CD4-positive, alpha-beta T cell treated with Interleukin-15 for 1 hour (primary cell): ENCODE data around the gene DLL1.

Source experiments
- DNase-seq: peaks from one replicate; pipeline ENCODE4 v3.0.0-alpha.2; 2020

The DLL1 gene

DNA sequence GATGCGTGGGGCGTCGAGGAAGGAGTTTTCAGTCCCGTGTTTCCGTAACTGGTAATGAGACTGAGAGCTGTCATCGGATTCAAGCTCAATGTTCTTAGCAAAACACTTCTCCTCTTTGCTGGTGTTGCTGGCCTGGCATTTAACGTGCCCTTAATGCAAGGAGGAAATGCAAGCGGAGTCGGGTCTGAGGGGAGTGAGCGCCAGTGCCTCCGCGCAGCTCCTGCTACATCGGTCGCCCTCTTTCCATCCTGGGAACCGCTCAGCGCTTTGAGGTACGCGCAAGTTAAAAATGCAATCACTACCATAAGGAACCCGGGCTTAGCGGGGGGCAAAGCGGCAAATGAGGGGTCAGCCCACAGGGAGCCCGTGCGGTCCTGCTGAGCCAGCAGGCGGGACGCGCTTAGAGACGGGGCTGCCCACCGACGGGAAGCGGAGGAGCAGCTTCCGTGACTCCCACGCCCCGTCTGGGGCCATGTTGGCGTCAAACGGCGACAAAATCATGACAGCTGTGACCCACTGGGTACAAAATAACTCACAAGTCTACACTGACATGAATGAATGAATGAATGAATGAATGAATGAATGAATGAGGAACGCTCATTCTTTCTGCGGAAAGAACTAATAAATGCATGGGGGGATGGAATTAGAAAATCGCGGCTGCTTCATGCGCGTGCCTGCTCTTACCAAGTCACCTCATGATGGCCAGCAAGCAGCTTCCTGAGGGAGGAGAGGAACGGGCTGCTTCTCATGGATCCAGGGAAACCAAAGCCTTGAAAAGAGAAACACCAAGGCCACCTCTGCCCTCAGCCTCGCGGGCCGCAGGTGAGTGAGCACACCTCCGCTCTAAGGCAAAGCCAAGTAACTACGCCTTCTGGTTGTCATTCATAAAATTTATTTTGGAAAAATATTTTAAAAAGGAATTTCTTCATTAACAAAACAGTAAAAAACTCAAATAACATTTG, 9.3 kb downstream of the DLL1 start:
- DNase-seq = no peak

DNA sequence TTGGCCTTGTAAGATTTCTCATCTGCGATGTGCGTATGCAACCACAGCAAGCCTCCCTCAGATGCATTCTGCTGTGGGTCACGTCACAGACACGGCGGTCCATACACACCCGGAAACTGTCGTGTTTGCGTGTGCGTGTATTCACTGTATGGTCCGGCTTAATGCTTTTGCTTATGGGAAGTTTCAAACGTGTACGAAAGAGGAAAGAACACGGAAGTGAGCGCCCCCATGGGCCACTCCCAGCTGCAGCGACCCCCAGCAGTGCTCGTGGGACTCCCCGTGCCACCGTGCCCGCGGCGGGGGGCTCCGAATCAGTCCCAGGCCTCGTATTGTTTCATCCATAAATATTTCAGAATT, 10.2 kb downstream of the DLL1 start:
- DNase-seq = no peak

DNA sequence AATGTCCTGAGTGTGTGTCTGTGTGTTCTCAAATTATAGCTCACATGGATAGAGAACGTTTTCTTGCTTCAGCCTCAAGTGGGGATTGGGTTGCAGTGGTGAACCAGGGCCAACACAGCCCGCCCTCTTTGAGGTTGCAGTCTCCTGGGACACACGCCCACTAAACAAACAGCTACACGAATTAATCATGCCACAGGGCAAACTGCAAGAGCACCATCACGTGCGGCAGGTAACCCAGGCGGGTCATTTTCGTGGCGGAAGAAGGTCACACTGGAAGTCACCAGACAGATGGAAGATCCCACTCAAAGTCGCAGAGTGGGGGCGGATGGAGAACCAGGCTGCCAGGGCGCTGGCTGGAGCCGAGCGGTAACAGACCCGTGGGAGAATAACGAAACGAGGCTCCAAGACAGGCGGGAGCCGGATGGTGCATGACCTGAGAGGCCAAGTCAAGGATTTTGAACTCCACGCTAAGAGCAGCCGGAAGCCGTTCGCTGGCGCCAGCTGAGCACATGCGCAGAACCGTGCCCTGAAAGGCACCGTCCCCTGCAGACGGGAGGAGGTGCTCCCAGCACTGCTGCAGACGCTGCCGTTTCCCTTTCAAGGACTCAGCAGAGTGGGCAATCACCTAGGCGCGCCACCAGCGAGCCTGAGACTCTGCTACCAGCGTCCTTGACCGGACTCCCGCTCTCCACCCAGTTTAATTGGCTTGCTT, 10.7 kb downstream of the DLL1 start:
- DNase-seq = peak; percentile 67

DNA sequence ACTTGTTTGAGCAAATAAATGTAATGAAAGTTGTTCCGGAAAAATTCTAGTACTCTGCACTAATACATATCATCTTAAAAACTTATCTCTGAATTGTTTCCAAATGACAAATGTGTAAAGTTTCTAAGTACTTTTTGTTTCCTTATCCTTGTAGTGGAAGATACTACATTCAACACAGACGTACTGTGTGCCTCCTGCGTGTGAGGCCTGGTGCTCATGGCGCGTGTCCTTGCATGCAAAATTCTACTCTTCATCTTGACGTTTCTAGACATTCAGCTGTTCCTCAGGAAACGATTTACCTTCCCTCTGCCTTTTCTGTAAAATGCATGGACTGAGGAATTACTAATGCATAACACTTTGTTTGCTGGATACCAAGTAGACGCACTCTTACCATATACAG, 11.5 kb downstream of the DLL1 start:
- DNase-seq = no peak

DNA sequence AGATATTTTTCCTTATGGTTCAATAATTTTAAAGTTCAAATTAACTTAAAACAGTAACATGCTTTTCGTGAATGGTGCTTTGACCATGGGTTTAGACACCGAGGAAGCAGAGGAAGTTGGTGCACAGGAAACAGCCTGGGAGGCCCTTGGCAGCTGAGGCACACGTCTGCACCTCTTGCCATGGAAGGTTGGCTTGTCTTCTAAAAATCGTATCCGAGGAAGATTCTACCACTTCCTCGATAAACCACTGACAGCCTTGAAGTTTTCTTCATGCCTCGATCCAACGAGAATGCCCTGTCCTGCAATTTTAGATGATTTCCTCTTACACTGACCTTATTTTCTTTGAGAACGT, 12.2 kb downstream of the DLL1 start:
- DNase-seq = no peak

DNA sequence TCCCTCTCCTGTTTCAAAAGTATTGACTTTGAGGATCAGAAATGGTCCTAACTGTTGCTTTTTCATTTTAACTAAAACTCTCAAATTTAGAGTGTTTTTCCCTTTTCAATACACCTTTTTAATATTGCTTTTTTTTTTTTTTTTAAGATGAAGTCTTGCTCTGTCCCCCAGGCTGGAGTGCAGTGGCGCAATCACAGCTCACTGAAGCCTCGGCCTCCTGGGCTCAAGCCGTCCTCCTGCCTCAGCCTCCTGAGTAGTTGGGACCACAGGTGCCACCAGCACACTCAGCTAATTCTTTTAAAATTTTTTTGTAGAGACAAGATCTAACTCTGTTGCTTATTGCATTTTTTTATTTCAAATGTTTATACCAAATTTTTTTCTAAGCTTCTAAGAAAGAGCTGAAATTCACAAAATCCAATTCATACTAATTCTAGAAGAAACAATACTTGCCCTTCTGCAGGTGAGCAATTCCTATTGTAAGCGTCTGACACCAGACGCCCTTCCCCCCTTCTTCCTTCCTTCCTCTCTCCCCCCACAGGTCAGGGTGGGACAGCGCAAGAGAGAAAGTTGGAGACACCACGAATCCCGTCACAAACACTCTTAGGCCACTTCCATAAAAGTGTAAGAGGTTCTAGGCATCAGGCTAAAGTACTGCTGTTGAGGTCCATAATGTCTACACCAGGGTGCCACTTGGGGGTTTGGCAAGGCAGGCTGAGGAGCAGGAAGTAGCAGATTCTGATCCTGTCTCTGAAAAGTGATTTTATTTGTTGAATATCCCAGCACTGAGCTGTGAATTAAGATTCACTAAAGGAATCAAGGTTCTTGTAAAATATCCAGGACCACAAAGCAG, 12.8 kb downstream of the DLL1 start:
- DNase-seq = no peak

DNA sequence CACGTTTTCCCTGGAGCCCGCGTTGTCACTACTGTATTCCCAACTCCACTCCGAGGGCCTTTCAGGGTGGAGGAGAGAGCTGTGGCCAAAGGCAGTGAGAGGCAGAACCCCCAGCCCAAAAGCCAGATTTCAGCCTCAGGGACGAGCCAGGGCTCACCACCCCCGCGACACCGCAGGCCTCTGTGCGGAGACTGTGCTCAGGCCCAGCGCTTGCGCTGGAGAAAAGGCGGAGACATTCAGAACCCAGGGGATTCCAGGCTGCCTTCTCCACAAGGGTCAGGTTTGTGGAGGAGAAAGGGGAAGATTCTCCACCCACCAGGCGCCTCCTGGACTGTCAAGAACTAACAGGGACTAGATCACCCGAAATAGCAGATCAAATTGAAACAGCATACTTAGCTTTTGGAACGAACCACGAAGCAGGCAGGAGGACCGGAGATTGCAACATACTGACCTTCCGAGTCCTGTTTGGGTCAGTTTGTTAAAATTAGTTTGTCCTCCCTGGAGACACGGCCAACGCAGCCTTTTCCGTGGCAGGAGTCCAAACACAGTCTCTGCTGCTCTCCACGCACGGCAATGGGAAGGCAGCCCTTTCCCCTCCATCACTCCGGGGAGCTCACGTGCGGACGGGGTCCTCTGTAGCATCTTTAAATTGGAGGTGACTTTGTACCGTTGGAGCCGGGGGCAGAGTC, 14.4 kb downstream of the DLL1 start:
- no peak for DNase-seq

DNA sequence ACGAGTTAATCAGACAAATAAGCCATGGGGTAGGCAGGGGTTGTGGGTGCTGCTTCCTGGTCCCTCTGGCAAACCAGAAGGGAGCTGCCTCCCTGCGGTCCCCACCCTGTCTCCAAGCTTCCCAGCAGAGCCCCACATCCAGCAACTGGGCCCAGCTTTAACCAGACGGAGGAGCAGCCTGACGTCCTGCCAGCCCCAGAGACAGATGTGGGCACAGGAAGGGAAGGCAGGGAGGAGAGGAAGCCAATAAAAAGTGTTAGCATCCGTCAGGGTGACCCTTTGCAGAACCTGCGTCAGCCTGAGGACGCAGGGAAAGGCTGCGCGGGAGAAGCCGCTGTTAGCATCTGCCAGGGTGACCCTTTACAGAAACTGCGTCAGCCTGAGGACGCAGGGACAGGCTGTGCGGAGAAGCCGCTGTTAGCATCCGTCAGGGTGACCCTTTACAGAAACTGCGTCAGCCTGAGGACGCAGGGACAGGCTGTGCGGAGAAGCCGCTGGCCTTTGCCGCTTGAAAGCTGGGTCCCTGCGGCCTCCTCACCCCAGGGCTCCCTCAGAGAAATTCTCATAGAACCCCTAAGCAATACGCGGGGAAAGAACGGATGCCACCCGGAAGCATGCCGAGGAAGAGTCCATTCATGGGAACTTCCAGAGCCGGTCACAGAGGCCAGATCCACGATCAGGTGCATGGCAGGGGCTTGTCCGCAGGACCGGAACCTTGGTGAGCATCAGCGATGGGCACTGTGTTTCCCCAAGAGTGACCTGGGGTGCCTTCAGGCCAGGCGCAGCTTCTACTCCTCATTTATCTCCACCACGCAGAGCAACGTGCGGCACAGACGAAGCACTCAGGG, 15.9 kb downstream of the DLL1 start:
- DNase-seq = no peak

DNA sequence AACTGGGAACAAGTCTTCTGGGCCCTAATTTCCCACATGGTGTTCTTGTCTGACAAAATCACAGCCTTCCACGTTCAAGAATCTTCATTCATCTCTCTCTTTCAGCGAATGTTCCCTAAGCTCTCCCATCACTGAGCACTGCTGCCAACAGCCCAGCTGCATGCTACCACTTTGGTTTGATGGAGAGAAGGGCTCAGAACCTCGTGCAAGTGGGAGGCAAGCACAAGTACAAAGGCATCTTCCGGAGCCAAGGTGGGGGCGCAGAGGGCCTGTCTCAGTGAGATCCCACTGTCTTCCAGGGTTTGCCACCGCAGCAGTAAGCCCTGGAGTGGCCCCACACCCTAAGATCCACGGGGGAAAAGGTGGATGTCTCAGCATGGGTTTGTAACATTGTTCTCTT, 17.2 kb downstream of the DLL1 start:
- no peak for DNase-seq

DNA sequence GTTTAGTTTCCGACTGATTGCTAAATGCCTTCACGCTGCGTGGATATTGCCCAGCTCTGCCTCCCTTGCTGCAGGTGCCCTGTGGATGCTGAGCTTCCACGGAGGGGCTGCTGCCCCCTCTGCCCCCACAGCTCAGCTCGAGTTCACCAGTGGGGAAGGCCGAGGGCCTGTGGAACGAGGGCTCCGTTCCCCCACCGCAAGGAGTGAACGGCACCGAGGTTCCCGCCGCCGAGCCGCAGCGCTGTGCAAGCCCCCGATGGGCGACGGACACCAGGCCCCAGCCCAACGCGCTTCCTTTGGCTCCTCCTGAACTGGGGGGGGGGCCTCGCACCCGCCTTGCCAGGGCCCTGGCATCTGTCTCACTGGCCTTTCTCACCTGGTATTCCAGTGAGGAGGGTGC, 17.7 kb downstream of the DLL1 start:
- no peak for DNase-seq

DNA sequence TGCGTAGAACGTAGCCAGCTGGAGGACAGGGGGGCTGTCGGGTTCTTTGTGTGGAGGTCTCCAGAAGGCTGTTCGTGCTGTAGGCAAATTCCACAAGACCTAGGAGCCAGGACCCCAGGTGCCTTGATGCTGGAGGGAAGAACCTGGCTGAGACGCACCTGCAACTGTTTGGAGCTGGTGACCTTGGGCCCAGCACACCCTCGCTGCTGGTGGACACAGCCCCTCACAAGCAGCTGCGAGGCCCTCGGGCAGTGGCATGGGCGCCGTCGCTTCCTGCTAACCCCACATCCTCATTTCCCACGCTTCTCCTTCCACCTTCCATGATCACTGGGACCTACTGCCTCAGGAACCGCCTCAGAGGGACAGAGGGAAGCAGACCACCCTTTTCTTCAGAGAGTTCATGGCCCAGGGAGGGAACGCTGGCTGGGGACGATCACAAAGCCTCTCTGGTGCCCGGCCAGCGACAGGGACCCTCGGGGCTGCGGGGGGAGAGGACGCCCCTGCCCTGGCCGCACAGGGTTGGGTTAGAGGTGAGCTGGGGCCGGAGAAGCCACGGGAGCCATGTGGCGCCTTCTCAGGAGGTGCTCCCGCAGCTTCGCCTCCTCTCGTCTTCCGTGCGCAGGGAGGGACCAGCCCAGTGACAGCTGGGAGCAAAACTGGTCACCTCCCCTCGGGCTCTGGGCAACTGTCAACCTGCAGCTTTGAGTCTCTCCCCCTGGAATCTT, 18.4 kb downstream of the DLL1 start:
- no peak for DNase-seq

DNA sequence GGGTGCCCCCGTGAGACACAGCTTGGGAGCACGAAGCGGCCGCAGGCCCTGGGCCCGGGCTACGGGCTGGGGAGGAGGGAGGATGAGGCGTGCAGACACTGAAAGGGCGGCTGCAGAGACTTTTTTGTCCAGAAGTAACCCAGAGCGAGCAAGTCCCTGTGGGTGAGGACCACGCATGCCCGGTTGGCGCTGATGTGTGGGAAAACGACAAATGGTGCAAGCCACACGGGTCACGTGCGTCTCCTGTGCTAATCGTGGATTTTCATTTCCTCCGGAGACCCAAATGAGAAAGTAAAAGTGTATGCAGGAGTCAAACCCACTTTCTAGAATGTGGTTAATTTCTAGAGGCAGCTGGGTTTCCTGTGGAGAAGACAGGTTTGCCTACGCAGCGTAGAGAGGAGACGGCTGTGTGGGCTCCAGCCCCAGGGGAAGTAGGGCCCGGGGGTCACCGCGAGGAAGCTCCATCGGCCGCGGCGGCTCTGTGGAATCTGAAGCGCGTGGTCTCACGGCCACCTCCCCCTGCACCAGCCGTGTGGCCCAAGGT, 19.0 kb downstream of the DLL1 start:
- DNase-seq = peak; percentile 83

DNA sequence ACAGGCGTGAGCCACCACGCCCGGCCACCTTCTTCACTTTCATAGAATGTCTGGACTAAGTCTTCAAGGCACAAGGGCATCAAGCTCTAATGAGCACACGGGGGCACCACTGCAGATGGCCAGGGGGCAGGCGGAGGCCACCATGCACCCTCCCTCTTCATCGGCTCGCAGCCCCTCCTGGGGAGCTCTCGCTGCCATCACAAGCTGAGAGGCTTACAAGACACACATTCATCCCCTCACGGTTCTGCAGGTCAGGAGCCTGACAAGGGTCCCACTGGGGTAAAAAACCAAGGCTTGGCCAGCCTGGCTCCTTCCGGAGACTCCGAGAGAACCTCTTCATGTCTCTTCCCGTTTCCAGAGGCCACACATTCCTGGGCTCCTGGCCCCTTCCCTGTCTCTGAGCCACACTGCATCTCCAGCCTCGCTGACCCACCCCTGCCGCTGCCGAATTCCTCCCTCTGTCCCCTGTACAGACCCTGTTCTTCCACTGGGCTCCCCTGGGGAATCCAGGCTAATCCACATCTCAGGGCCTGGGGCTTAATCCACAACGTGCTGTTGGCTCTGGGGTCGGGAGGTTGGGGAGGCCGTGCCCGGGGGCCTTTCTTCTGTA, 19.8 kb downstream of the DLL1 start:
- no peak for DNase-seq

DNA sequence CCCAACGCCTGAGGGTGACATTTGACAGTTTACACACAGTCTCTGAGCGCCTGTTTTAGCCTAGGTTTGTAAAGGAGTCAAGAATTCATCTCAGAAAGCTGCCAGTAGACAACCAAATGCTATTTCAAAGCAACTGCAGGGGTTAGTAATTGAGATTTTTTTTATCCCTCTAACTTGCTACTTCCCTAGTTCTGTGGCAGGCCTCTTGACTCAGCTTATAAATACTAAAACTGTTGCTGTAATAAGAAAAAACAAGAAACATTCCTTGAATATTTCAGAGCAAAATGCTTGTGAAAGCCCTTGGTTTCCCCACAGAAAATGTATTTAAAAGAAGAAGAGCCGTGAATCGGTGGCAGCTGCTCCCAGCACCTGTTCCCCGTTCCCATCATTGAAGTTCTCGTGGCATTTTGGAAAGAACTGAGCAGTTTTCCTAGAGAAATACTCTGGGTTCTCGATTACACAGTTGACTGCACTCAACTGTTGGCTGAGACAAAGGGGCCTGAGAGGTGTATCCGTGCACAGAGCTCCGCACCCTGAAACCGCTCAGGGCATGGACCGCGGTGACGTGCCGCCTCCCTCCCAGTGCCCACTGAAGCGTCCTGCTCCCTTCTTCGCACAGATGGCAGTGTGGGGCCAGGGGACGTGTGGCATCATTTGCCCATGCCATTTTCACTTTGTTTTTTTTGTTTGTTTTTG, 20.9 kb downstream of the DLL1 start:
- no peak for DNase-seq

DNA sequence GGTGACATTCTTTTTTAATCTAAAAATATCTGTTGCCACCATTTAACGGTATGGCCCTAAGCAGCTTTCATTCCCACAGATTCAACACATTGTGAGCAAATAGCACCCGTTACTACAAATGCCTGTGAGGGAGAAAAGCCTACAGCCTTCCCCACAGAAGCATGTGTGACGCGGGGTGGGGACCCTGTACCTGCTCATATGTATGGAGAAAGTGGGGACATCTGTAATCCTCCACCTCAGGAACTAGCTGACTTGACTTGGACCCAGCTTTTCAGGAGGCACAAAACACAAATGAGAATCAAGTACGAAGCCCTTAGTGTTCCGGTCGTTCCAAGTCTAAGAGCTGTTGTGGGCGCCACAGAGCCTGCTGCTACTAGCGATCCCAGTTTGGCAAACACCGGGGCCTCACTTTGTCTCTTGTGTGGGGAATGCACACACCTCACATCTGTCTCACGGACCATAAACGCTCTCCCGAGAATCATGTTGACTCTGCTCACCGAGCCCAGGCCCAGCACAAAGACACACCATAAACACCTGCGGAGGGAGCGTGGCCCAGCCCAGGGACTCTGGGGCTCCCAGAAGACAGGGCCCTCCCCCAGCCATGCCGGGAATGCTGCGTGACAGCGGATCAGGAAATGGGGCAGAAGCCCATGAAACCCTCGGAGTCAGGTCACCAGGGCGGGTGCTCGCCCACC, 21.6 kb downstream of the DLL1 start:
- no peak for DNase-seq

DNA sequence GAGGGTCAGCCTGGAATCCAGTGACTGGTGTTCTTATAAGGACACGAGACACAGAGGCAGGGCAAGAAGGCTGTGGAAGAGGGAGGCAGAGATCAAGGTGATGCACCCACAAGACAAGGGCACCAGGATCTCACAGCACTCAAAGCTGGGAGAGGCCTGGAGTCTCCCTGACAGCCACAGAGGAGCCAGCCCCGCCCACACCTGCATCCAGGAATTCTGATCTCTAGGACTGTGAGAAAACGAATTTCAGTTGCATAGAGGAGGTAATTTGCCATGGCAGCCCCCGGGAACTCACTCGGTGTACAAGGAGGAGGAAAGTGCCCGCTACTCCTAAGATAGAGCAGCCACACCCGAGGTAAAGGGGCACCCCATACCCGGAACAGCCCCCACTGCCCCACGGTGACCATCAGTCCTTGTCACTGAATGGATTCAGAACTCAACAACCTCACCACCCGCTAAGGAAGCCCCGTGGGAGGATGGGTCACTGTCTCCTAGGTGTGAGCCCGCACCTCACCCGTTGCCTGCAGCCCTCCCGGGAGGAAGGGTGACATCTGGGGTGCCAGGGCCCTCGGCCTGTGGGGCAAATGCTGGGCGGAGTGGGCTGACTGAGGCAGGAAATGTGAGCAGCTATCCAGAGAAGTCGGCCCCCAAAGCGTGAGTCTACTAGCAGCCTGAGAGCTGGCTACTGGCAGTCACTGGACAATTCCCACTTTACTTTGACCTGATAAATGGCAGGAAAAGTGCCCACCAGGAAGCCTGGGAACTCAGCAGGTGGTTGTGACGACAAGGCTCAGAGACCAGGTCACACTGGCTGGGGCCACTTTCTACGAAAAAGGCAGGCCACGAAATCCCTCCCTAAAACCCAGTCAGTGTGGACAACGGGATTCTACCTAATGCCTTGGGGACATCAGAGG, 22.4 kb downstream of the DLL1 start:
- no peak for DNase-seq

DNA sequence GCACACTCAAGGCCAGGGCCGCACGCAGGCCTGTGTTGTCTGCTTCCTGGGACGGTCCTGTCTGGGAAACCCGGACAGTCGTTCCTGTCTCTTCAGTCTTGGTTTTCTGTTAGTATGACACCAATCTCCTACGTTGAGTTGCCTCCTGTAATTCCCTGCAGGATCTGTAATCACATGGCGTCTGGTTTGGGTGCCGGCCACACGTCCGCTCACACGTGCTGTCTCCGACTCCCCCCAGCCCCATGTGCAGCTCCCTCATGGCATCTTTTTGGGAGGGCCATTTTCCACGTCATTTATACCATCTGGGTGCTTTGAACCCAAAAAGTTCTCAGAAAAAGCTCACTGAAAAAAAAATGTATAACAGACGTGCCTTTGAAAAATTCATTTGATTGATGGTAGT, 23.2 kb downstream of the DLL1 start:
- DNase-seq = no peak
